GM12878 (cell line): Measurements from ENCODE around the gene P2RX7. TPM values are rescaled to one million over a fixed set of nuclear protein-coding genes. Genes with fewer than 3 reads are reported as not detected.

ENCODE experiments used
- ATAC-seq: fragments of 200-7000 bp; cut with Tn5 transposase; 3 replicates; pipeline ENCODE4 v1.9.1; 2020; ENCODE audit warnings: mild to moderate bottlenecking, moderate library complexity
- BruUV-seq: library from RNA; stranded (reverse); fragments of 400-500 nt; replicated peaks from 2 replicates; lab custom pipeline; 2021; lab: Mats Ljungman, UMichigan
- CTCF ChIA-PET: fragments of 300-600 bp; sonication (Branson Sonifier 250); formaldehyde crosslinking; extraction: SDS; loops from one replicate; lab custom pipeline; 2021; ENCODE audit warnings: inconsistent platforms; lab: Yijun Ruan, JAX
- POLR2A ChIA-PET: fragments of 350-600 bp; formaldehyde crosslinking; extraction: SDS; loops from one replicate; lab custom pipeline; 2021; ENCODE audit warnings: inconsistent platforms; lab: Charles Lee
- RAD21 ChIA-PET: fragments of 300-600 bp; sonication (Branson Sonifier 250); formaldehyde crosslinking; loops from one replicate; lab custom pipeline; 2023; ENCODE audit warnings: antibody characterized with exemption; ENCODE audit not compliant: unreplicated experiment; lab: Charles Lee
- SMC1A ChIA-PET: fragments of 300-600 bp; sonication (Branson Sonifier 250); formaldehyde crosslinking; loops from one replicate; lab custom pipeline; 2023; ENCODE audit not compliant: unreplicated experiment, uncharacterized antibody; lab: Charles Lee
- DNase-seq: peaks from one replicate; pipeline ENCODE4 v3.0.0-alpha.2; 2011; ENCODE audit warnings: low read depth, low spot score
- FAIRE-seq: peaks from 3 replicates; lab custom pipeline; 2011; peaks lifted over from hg19 to GRCh38; lab: Jason Lieb, UNC
- H2AFZ ChIP-seq: 2 replicates; pipeline ENCODE4 v1.6.0; 2011; ENCODE audit warnings: low read depth, low read length, control low read depth; ENCODE audit not compliant: control insufficient read depth
- H3K27ac ChIP-seq: 2 replicates; pipeline ENCODE4 v1.5.1; 2011; ENCODE audit warnings: control low read depth; ENCODE audit not compliant: control insufficient read depth, insufficient read depth
- H3K27me3 ChIP-seq, 2 experiments: replicated peaks in 1 of 2; 2 replicates each; pipeline versions ENCODE4 v1.6.0 to v1.6.1; 2011; ENCODE audit warnings: low read length in 1 of 2; ENCODE audit not compliant: control insufficient read depth in 2 of 2, insufficient read depth in 2 of 2
- H3K36me3 ChIP-seq, 2 experiments: 2 replicates each; pipeline ENCODE4 v1.5.1; 2011; ENCODE audit warnings: low read length in 1 of 2; ENCODE audit not compliant: control insufficient read depth in 2 of 2, insufficient read depth in 2 of 2
- H3K4me1 ChIP-seq: 2 replicates; pipeline ENCODE4 v1.6.1; 2011; ENCODE audit warnings: mild to moderate bottlenecking, low read length, moderate library complexity, mixed read lengths; ENCODE audit not compliant: control insufficient read depth, insufficient read depth
- H3K4me2 ChIP-seq: 2 replicates; pipeline ENCODE4 v1.6.0; 2011; ENCODE audit warnings: control low read depth; ENCODE audit not compliant: control insufficient read depth, insufficient read depth
- H3K4me3 ChIP-seq: fragments of 200-600 bp; sonication (generic); 2 replicates; pipeline ENCODE4 v1.5.1; 2016
- H3K79me2 ChIP-seq: 2 replicates; pipeline ENCODE4 v1.6.0; 2011; ENCODE audit warnings: low read length; ENCODE audit not compliant: control insufficient read depth, insufficient read depth
- H3K9ac ChIP-seq: 2 replicates; pipeline ENCODE4 v1.8.0; 2011; ENCODE audit warnings: low read length, control low read depth, mixed read lengths; ENCODE audit not compliant: control insufficient read depth, insufficient read depth
- H3K9me3 ChIP-seq: replicated peaks from 3 replicates; pipeline ENCODE4 v1.5.1; 2011; ENCODE audit warnings: mild to moderate bottlenecking, low read length; ENCODE audit not compliant: control insufficient read depth, insufficient read depth
- H4K20me1 ChIP-seq: 2 replicates; pipeline ENCODE4 v1.6.0; 2011; ENCODE audit not compliant: control insufficient read depth, insufficient read depth
- E2F4 ChIP-seq: IDR thresholded peaks from 2 replicates; pipeline ENCODE4 v1.6.1; 2012; ENCODE audit warnings: low read depth, low read length, improper control_type of control experiment
- EED ChIP-seq: sonication (generic); IDR thresholded peaks from 2 replicates; pipeline ENCODE4 v1.6.1; 2016; ENCODE audit warnings: antibody characterized with exemption, low read depth
- EZH2 ChIP-seq: IDR thresholded peaks from 2 replicates; pipeline ENCODE4 v1.6.1; 2012; ENCODE audit warnings: low read depth, mild to moderate bottlenecking, control low read depth, inconsistent platforms, low read length, borderline replicate concordance; ENCODE audit not compliant: control insufficient read depth
- GABPA ChIP-seq: IDR thresholded peaks from 2 replicates; pipeline ENCODE4 v1.6.1; 2014; ENCODE audit warnings: antibody characterized with exemption, low read depth, mild to moderate bottlenecking, inconsistent platforms
- IKZF1 ChIP-seq: fragments of 450-650 bp; conservative IDR thresholded peaks from 2 replicates; pipeline ENCODE4 v1.6.1; 2017; ENCODE audit warnings: antibody characterized with exemption, mild to moderate bottlenecking
- IKZF2 ChIP-seq, 2 experiments: fragments of 450-650 bp; IDR thresholded peaks; 2 replicates each; pipeline ENCODE4 v1.6.1; 2017; ENCODE audit warnings: mild to moderate bottlenecking in 2 of 2, moderate library complexity in 2 of 2
- JUNB ChIP-seq: IDR thresholded peaks from 2 replicates; pipeline ENCODE4 v1.6.1; 2016; ENCODE audit warnings: antibody characterized with exemption, mild to moderate bottlenecking
- MYC ChIP-seq: IDR thresholded peaks from 2 replicates; pipeline ENCODE4 v1.6.1; 2011; ENCODE audit warnings: mild to moderate bottlenecking, low read length, moderate library complexity, inconsistent platforms; ENCODE audit not compliant: insufficient read depth, insufficient replicate concordance, insufficient read length, severe bottlenecking
- NR2C1 ChIP-seq: fragments of 450-650 bp; IDR thresholded peaks from 2 replicates; pipeline ENCODE4 v1.6.1; 2017; ENCODE audit warnings: antibody characterized with exemption, mild to moderate bottlenecking, moderate library complexity
- NRF1 ChIP-seq: conservative IDR thresholded peaks from 2 replicates; pipeline ENCODE4 v1.6.1; 2011; ENCODE audit warnings: mild to moderate bottlenecking, low read depth, low read length, improper control_type of control experiment
- POU2F2 ChIP-seq: IDR thresholded peaks from 3 replicates; pipeline ENCODE4 v1.6.1; 2011; ENCODE audit warnings: low read depth, mild to moderate bottlenecking, low read length, borderline replicate concordance
- SREBF1 ChIP-seq: IDR thresholded peaks from 2 replicates; pipeline ENCODE4 v1.6.1; 2012; ENCODE audit warnings: mild to moderate bottlenecking, low read length
- TAF1 ChIP-seq: IDR thresholded peaks from 2 replicates; pipeline ENCODE4 v1.6.1; 2011; ENCODE audit warnings: mild to moderate bottlenecking, low read depth, low read length, borderline replicate concordance
- WRNIP1 ChIP-seq: IDR thresholded peaks from 2 replicates; pipeline ENCODE4 v1.6.1; 2011; ENCODE audit warnings: low read depth, low read length, improper control_type of control experiment, borderline replicate concordance
- ZNF24 ChIP-seq: fragments of 450-650 bp; IDR thresholded peaks from 2 replicates; pipeline ENCODE4 v1.6.1; 2017; ENCODE audit warnings: antibody characterized with exemption, mild to moderate bottlenecking
- ZNF687 ChIP-seq: fragments of 450-650 bp; IDR thresholded peaks from 2 replicates; pipeline ENCODE4 v1.6.1; 2017; ENCODE audit warnings: mild to moderate bottlenecking, moderate library complexity
- WGBS: methylation state at CpG from one replicate; pipeline ENCODE4 v1.1.6; 2016; ENCODE audit warnings: low lambda C conversion rate; ENCODE audit not compliant: insufficient replicate concordance, insufficient coverage; ENCODE audit errors: missing lambda C conversion rate; 5-methylcytosine and 5-hydroxymethylcytosine counted together
- in situ Hi-C: fragments of 300-500 bp; cut with MboI; formaldehyde crosslinking; loops from 9 replicates; pipeline ENCODE4 v1.14.3; 2018; ENCODE audit warnings: mixed read lengths
- intact Hi-C: fragments of 100-400 bp; cut with micrococcal nuclease; formaldehyde crosslinking; loops from one replicate; pipeline ENCODE4 v1.14.2; 2022; ENCODE audit not compliant: unreplicated experiment
- polyA plus RNA-seq, 11 experiments: library from polyadenylated mRNA; depleted of rRNA in 4 of 11; unstranded in 6 of 11; stranded (reverse) in 5 of 11; fragments of >200 nt; fragmentation: Nextera tagmentation in 4 of 11; fragmentation: Illumina TruSeq in 1 of 11; extraction: Ambion mirVana in 4 of 11; extraction: Trizol in 1 of 11; gene quantifications; 1 replicate in 1 of 11; 2 replicates in 10 of 11; pipeline versions ENCODE4 v1.2.1 to v1.2.3, GENCODE V29; 2011 to 2016; ENCODE audit warnings: inconsistent platforms in 2 of 11, missing spikeins in 2 of 11, low read depth in 1 of 11
- total RNA-seq, 4 experiments: library from RNA; depleted of rRNA in 3 of 4; stranded (reverse); fragments of >200 nt in 3 of 4; fragmentation: Illumina TruSeq in 1 of 4; extraction: Trizol in 1 of 4; gene quantifications; 2 replicates each; pipeline versions ENCODE4 v1.2.1 to v1.2.3, GENCODE V29; 2013 to 2021
- TF ChIP-seq, protein P1 (sequence below): fragments of 450-650 bp; conservative IDR thresholded peaks from 2 replicates; pipeline ENCODE4 v1.6.1; 2017; ENCODE audit warnings: mild to moderate bottlenecking, moderate library complexity

Gene P2RX7
- total and polyA plus RNA-seq, 10 of the 15 experiments (the other 5 are each of a cell fraction or from before 2014, with no cell fraction given): 0.74 to 2.6 (median 1.5) TPM

DNA sequence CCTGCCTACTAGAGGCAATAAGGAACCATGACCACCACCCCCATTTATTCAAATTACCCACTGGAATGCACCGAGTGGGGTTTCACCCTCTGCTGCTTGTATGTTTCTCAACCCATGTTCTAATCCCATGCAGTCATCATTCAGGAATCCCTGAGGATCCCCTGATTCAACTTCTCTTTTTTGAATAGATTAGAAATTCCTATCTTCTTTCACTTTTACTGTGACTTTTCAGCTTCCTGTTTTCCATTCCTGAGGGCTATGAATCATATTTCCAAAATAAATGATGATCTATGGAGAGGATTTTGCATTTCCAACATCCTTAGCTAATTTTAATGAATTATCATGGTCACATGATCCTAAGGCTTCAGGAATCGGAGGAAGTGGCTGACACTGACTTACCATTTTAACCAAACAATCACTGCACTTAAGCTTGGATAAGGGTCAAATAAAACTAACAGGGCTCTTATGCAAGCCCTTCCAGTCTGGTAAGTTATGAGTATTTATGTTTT lies 57.9 kb downstream of the P2RX7 start:
- POLR2A ChIA-PET: interaction anchor here (1.4 kb wide), 1 partner anchor 96 kb away, joined by 4 read pairs; no protein-coding TSS in a partner anchor
- Histone ChIP-seq H3K79me2 (no peaks in the 10 kb centered on the region), H3K9me3 (no peaks in the 10 kb centered on the region; the same call in 1 of the 3 replicates), H4K20me1 (no peaks in the 10 kb centered on the region), H3K9ac (no peak overlapping the region), H3K36me3 (no peaks in the 10 kb centered on the region), H2AFZ (no peak overlapping the region), H3K27ac (no peak overlapping the region), H3K27me3 (no peaks in the 10 kb centered on the region), H3K4me1 (peaks cover 5% of the 10 kb centered on the region), H3K4me2 (no peak overlapping the region), H3K4me3 (no peak overlapping the region)
- SMC1A ChIA-PET: no interaction called here
- FAIRE-seq: no peak
- BruUV-seq: no TSS peak
- RAD21 ChIA-PET: interaction anchor here (1.0 to 1.2 kb wide), 3 partner anchors 11 to 67 kb away, joined by 3 read pairs; partner anchors contain the start of gene P2RX7
- peak; percentile 65 for ATAC-seq
- TF ChIP-seq IKZF1 (0 out of 2 replicates have a peak, but pooled peaks have one; percentile 25), WRNIP1 (no peak), NR2C1 (no peak), E2F4 (no peak), ZNF24 (no peak), IKZF2 (IDR thresholded peaks at IDR 0.05) (peak in 1 of 2 experiments; percentile 52; a peak in 2 of 4 replicates), TAF1 (no peak), EED (0 out of 2 replicates have a peak, but pooled peaks have one; percentile 23), NRF1 (no peak), GABPA (no peak), SREBF1 (no peak), POU2F2 (no peak), ZNF687 (no peak), JUNB (peak; percentile 16; the same call in 1 of the 2 replicates), EZH2 (no peak), MYC (no peak)
- TF ChIP-seq, protein P1, sequence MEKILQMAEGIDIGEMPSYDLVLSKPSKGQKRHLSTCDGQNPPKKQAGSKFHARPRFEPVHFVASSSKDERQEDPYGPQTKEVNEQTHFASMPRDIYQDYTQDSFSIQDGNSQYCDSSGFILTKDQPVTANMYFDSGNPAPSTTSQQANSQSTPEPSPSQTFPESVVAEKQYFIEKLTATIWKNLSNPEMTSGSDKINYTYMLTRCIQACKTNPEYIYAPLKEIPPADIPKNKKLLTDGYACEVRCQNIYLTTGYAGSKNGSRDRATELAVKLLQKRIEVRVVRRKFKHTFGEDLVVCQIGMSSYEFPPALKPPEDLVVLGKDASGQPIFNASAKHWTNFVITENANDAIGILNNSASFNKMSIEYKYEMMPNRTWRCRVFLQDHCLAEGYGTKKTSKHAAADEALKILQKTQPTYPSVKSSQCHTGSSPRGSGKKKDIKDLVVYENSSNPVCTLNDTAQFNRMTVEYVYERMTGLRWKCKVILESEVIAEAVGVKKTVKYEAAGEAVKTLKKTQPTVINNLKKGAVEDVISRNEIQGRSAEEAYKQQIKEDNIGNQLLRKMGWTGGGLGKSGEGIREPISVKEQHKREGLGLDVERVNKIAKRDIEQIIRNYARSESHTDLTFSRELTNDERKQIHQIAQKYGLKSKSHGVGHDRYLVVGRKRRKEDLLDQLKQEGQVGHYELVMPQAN: no peak
- no peak for DNase-seq
- 50% methylated on average over 2 of the region's 2 CpGs for WGBS
- CTCF ChIA-PET: interaction anchor here (1.0 kb wide), 1 partner anchor 16 kb away, joined by 4 read pairs; no protein-coding TSS in a partner anchor
- in situ Hi-C loops: no loop called here
- intact Hi-C loops: no loop called here
